ENCODE results near the gene PPAN. TPM values are rescaled to one million over a fixed set of nuclear protein-coding genes. Genes with fewer than 3 reads are reported as not detected.

PPAN gene
- total RNA-seq, 1 experiment from 2014 or later = 101 TPM

- H3K4me1 ChIP-seq (ENCODE audit: control insufficient read depth in 1 of 2, insufficient read depth in 2 of 2, low read length in 2 of 2) = peaks cover 2 to 14% of the 10 kb centered on the region in 2 experiments; a peak in 3 of 4 replicates
- no peak overlapping the region for H3K27ac ChIP-seq (ENCODE audit: low read depth, low read length)
- intact Hi-C loops (cut with micrococcal nuclease) = no loop called here
- no peak overlapping the region for H3K9ac ChIP-seq (ENCODE audit: low read length)
- no peaks in the 10 kb centered on the region for H4K20me1 ChIP-seq (ENCODE audit: insufficient read depth)
- no peak overlapping the region for H3K4me3 ChIP-seq (replicated peaks in 1 of 2; ENCODE audit: low read depth in 1 of 2, low read length in 2 of 2)
- H3K36me3 ChIP-seq (ENCODE audit: control insufficient read depth in 1 of 2, insufficient read depth in 2 of 2, low read length in 2 of 2) = no peaks in the 10 kb centered on the region
- no peak overlapping the region for H2AFZ ChIP-seq (ENCODE audit: low read depth, low read length, poor library complexity, severe bottlenecking)
- BruUV-seq (replicated peaks) = no TSS peak
- no peaks in the 10 kb centered on the region for H3K9me2 ChIP-seq (ENCODE audit: insufficient read depth)
- DNase-seq (ENCODE audit: low read depth, low spot score) = no peak
- no peak for ATAC-seq
- CTCF ChIA-PET = no interaction called here
- H3K4me2 ChIP-seq (ENCODE audit: low read length) = no peak overlapping the region
- no peaks in the 10 kb centered on the region for H3K27me3 ChIP-seq (ENCODE audit: insufficient read depth, low read length)
- H3K79me2 ChIP-seq (ENCODE audit: insufficient read depth, low read length) = no peaks in the 10 kb centered on the region
- RAD21 ChIA-PET (ENCODE audit: low non-redundant PET in 1 of 2, low total read pairs in 2 of 2, uncharacterized antibody in 2 of 2, unreplicated experiment in 2 of 2) = no interaction called here
- H3K9me3 ChIP-seq (ENCODE audit: control insufficient read depth in 1 of 2, insufficient read depth in 1 of 2, low read depth in 1 of 2, low read length in 2 of 2) = no peaks in the 10 kb centered on the region
- TF ChIP-seq EZH2phosphoT487 (IDR thresholded peaks at IDR 0.05; ENCODE audit: borderline replicate concordance) (no peak), YY1 (IDR thresholded peaks at IDR 0.05; ENCODE audit: extremely low read depth, insufficient replicate concordance, low read depth, low read length) (no peak), CTCF (IDR thresholded peaks at IDR 0.05 in 2 of 3, conservative IDR thresholded peaks at IDR 0.05 in 1 of 3; ENCODE audit: borderline replicate concordance in 1 of 3, insufficient read depth in 1 of 3, low read depth in 2 of 3, low read length in 2 of 3) (no peak), CEBPB (IDR thresholded peaks at IDR 0.05; ENCODE audit: low read depth) (no peak), SRF (IDR thresholded peaks at IDR 0.05; ENCODE audit: low read depth) (no peak), SIN3A (IDR thresholded peaks at IDR 0.05; ENCODE audit: low read depth) (no peak), EZH2 (IDR thresholded peaks at IDR 0.05) (no peak), TCF7L2 (IDR thresholded peaks at IDR 0.05; ENCODE audit: borderline replicate concordance, extremely low read depth, insufficient read depth, insufficient read length) (no peak), RAD21 (IDR thresholded peaks at IDR 0.05; ENCODE audit: low read depth) (no peak), EGR1 (IDR thresholded peaks at IDR 0.05; ENCODE audit: low read depth) (no peak), ZFX (IDR thresholded peaks at IDR 0.05) (no peak)
- POLR2A ChIA-PET = interaction anchor here (0.7 kb wide), 1 partner anchor 10 kb away, joined by 3 read pairs; no protein-coding TSS in a partner anchor
Observed at GRCh38 chr19:10083911-10084310, 22.3 kb upstream of the PPAN start.
